Endothelial cell of umbilical vein (primary cell): Measurements from ENCODE around the gene TGFA. TPM values are rescaled to one million over a fixed set of nuclear protein-coding genes. Genes with fewer than 3 reads are reported as not detected.

Experiments used
- BruUV-seq: library from RNA; stranded (reverse); fragments of 400-500 nt; replicated peaks from 2 replicates; lab custom pipeline; 2021; lab: Mats Ljungman, UMichigan
- CTCF ChIA-PET: fragments of 300-600, 350-600 bp; sonication (Branson Sonifier 250); formaldehyde crosslinking; loops from one replicate; lab custom pipeline; 2021; ENCODE audit warnings: antibody characterized with exemption, inconsistent platforms; lab: Charles Lee
- POLR2A ChIA-PET: fragments of 300-600, 350-600 bp; sonication (Branson Sonifier 250); formaldehyde crosslinking; loops from one replicate; lab custom pipeline; 2021; ENCODE audit warnings: antibody characterized with exemption, inconsistent platforms; lab: Charles Lee
- DNase-seq: peaks from one replicate; pipeline ENCODE4 v3.0.0-alpha.2; 2011; ENCODE audit warnings: low read depth, low spot score
- FAIRE-seq: peaks from 2 replicates; lab custom pipeline; 2011; peaks lifted over from hg19 to GRCh38; lab: Jason Lieb, UNC
- H2AFZ ChIP-seq: 2 replicates; pipeline ENCODE4 v1.6.0; 2012; ENCODE audit warnings: low read depth, low read length, control low read depth, inconsistent platforms
- H3K27ac ChIP-seq: 2 replicates; pipeline ENCODE4 v1.5.1; 2011; ENCODE audit warnings: low read depth, mild to moderate bottlenecking, control low read depth, low read length, moderate library complexity; ENCODE audit not compliant: insufficient read depth
- H3K27me3 ChIP-seq, 2 experiments: 2 replicates each; pipeline versions ENCODE4 v1.6.0 to v1.6.1; 2011; ENCODE audit warnings: low read length in 2 of 2, mixed read lengths in 1 of 2; ENCODE audit not compliant: control insufficient read depth in 2 of 2, insufficient read depth in 2 of 2
- H3K36me3 ChIP-seq, 2 experiments: 2 replicates in 1 of 2; 3 replicates in 1 of 2; pipeline ENCODE4 v1.5.1; 2011; ENCODE audit warnings: low read length in 2 of 2, mild to moderate bottlenecking in 1 of 2, moderate library complexity in 1 of 2; ENCODE audit not compliant: control insufficient read depth in 2 of 2, insufficient read depth in 2 of 2; ENCODE audit errors: extremely low read depth in 1 of 2
- H3K4me1 ChIP-seq: 3 replicates; pipeline ENCODE4 v1.5.1; 2011; ENCODE audit warnings: mild to moderate bottlenecking, low read length; ENCODE audit not compliant: control insufficient read depth, insufficient read depth; ENCODE audit errors: extremely low read depth
- H3K4me2 ChIP-seq: 2 replicates; pipeline ENCODE4 v1.6.1; 2011; ENCODE audit warnings: low read length, control low read depth, mixed read lengths; ENCODE audit not compliant: insufficient read depth
- H3K4me3 ChIP-seq, 3 experiments: fragments of 200-600 bp in 1 of 3; sonication (generic), shearing (Covaris generic) in 1 of 3; replicated peaks in 1 of 3; 2 replicates each; pipeline ENCODE4 v1.5.1; 2011 to 2016; ENCODE audit warnings: control low read depth in 3 of 3, low read length in 3 of 3, mild to moderate bottlenecking in 2 of 3, inconsistent platforms in 1 of 3, low read depth in 1 of 3, moderate library complexity in 1 of 3; ENCODE audit not compliant: insufficient read depth in 1 of 3
- H3K79me2 ChIP-seq: 2 replicates; pipeline ENCODE4 v1.6.0; 2012; ENCODE audit warnings: low read length, inconsistent platforms; ENCODE audit not compliant: control insufficient read depth, insufficient read depth
- H3K9ac ChIP-seq: replicated peaks from 2 replicates; pipeline ENCODE3; 2011; ENCODE audit warnings: low read length, control low read depth; ENCODE audit not compliant: insufficient read depth; ENCODE audit errors: extremely low read depth
- H3K9me1 ChIP-seq: replicated peaks from 3 replicates; pipeline ENCODE4 v1.6.0; 2011; ENCODE audit warnings: mild to moderate bottlenecking, low read length; ENCODE audit not compliant: control insufficient read depth, insufficient read depth; ENCODE audit errors: extremely low read depth
- H3K9me3 ChIP-seq: replicated peaks from 2 replicates; pipeline ENCODE4 v1.5.1; 2012; ENCODE audit warnings: low read length, inconsistent platforms; ENCODE audit not compliant: control insufficient read depth, insufficient read depth
- H4K20me1 ChIP-seq: replicated peaks from 2 replicates; pipeline ENCODE3; 2011; ENCODE audit warnings: mild to moderate bottlenecking, low read length; ENCODE audit not compliant: control insufficient read depth, insufficient read depth; ENCODE audit errors: extremely low read depth
- CTCF ChIP-seq, 2 donors: IDR thresholded peaks; 1 replicate in 1 of 2; 2 replicates in 1 of 2; pipeline ENCODE4 v1.5.1; 2011; ENCODE audit warnings: low read length in 2 of 2, mild to moderate bottlenecking in 2 of 2, moderate library complexity in 2 of 2, control low read depth in 1 of 2, inconsistent platforms in 1 of 2, low read depth in 1 of 2; ENCODE audit not compliant: insufficient read depth in 1 of 2; ENCODE audit errors: extremely low read depth in 1 of 2
- EZH2 ChIP-seq: IDR thresholded peaks from 2 replicates; pipeline ENCODE4 v1.6.1; 2012; ENCODE audit warnings: borderline replicate concordance, low read depth, mild to moderate bottlenecking, moderate library complexity, low read length, inconsistent platforms; ENCODE audit not compliant: severe bottlenecking
- FOS ChIP-seq: IDR thresholded peaks from 2 replicates; pipeline ENCODE4 v1.6.1; 2011; ENCODE audit warnings: mild to moderate bottlenecking, low read length, moderate library complexity, borderline replicate concordance; ENCODE audit not compliant: insufficient read depth
- GATA2 ChIP-seq: IDR thresholded peaks from 2 replicates; pipeline ENCODE4 v1.7.0; 2011; ENCODE audit warnings: low read depth, mild to moderate bottlenecking, moderate library complexity, mixed read lengths, low read length; ENCODE audit not compliant: insufficient read length, insufficient read depth
- JUN ChIP-seq: IDR thresholded peaks from 2 replicates; pipeline ENCODE4 v1.6.1; 2011; ENCODE audit warnings: borderline replicate concordance, low read depth; ENCODE audit not compliant: insufficient read length, insufficient read depth
- MAX ChIP-seq: IDR thresholded peaks from 2 replicates; pipeline ENCODE4 v1.6.1; 2011; ENCODE audit not compliant: insufficient read depth, insufficient read length
- MYC ChIP-seq: IDR thresholded peaks from one replicate; pipeline ENCODE4 v1.6.1; 2011; ENCODE audit warnings: mild to moderate bottlenecking, low read depth, low read length
- POLR2A ChIP-seq: IDR thresholded peaks from 2 replicates; pipeline ENCODE4 v1.6.1; 2012; ENCODE audit warnings: low read depth, mild to moderate bottlenecking, control low read depth, low read length
- POLR2AphosphoS5 ChIP-seq: IDR thresholded peaks from 2 replicates; pipeline ENCODE4 v1.6.1; 2012; ENCODE audit warnings: low read depth, mild to moderate bottlenecking, control low read depth, low read length, moderate library complexity; ENCODE audit not compliant: insufficient read depth
- dilution Hi-C: fragments of 300-500 bp; cut with MboI; formaldehyde crosslinking; loops from one replicate; pipeline ENCODE4 v1.15.0; 2019; ENCODE audit warnings: low sequenced_read_pairs; ENCODE audit not compliant: extremely low pct_ligation_motif_present
- intact Hi-C: fragments of 100-400 bp; cut with micrococcal nuclease; formaldehyde crosslinking; loops from one replicate; pipeline ENCODE4 v1.10.0; 2022
- polyA plus RNA-seq, 4 experiments: library from polyadenylated mRNA; depleted of rRNA in 3 of 4; stranded (reverse) in 3 of 4; unstranded in 1 of 4; fragments of >200 nt; gene quantifications; 2 replicates each; pipeline versions ENCODE4 v1.2.1 to v1.2.3, GENCODE V29; 2011 to 2012; ENCODE audit warnings: missing spikeins in 1 of 4
- total RNA-seq: library from RNA; stranded (reverse); gene quantifications from 2 replicates; pipeline ENCODE4 v1.2.3, GENCODE V29; 2021

Gene TGFA
- total and polyA plus RNA-seq, 2 donors (not counting 3 experiments of a cell fraction or from before 2014, with no cell fraction given): 0.22 to 0.32 TPM

- DNase-seq (no peak), FAIRE-seq (no peak)
- H3K4me2 ChIP-seq: no peak overlapping the region
- H3K36me3 ChIP-seq: no peaks in the 10 kb centered on the region
- H3K4me3 ChIP-seq: no peak overlapping the region
- H3K4me1 ChIP-seq: no peaks in the 10 kb centered on the region
- no TSS peak for BruUV-seq
- no peaks in the 10 kb centered on the region for H3K79me2 ChIP-seq
- H3K27me3 ChIP-seq: peaks cover 3 to 4% of the 10 kb centered on the region in 2 experiments
- no peak overlapping the region for H3K27ac ChIP-seq
- dilution Hi-C loops: no loop called here
- no peak overlapping the region for H3K9ac ChIP-seq
- TF ChIP-seq MAX: no peak
- TF ChIP-seq POLR2AphosphoS5: no peak
- no peak for TF ChIP-seq EZH2
- TF ChIP-seq GATA2: no peak
- TF ChIP-seq JUN: no peak
- no peak for TF ChIP-seq FOS
- no peak for TF ChIP-seq POLR2A
- TF ChIP-seq CTCF (IDR thresholded peaks at IDR 0.05; ENCODE audit: extremely low read depth in 1 of 2, insufficient read depth in 1 of 2, low read depth in 1 of 2, low read length in 2 of 2): no peak
- TF ChIP-seq MYC: no peak
- no peaks in the 10 kb centered on the region for H3K9me1 ChIP-seq
- intact Hi-C loops: no loop called here
- H3K9me3 ChIP-seq: no peaks in the 10 kb centered on the region
- ChIA-PET CTCF (interaction anchor here (1.6 kb wide), 1 partner anchor 113 kb away, joined by 4 read pairs; no protein-coding TSS in a partner anchor), POLR2A (no interaction called here)
- no peak overlapping the region for H2AFZ ChIP-seq
- no peaks in the 10 kb centered on the region for H4K20me1 ChIP-seq
Observed at GRCh38 chr2:70504750-70505149, 48.9 kb downstream of the TGFA start.
